GM12878 (cell line): ENCODE data around the gene HMBS. TPM values are rescaled to one million over a fixed set of nuclear protein-coding genes. Genes with fewer than 3 reads are reported as not detected.

Experiments
- ATAC-seq: fragments of 200-7000 bp; cut with Tn5 transposase; 3 replicates; pipeline ENCODE4 v1.9.1; 2020; ENCODE audit warnings: mild to moderate bottlenecking, moderate library complexity
- BruUV-seq: library from RNA; stranded (reverse); fragments of 400-500 nt; replicated peaks from 2 replicates; lab custom pipeline; 2021; lab: Mats Ljungman, UMichigan
- CTCF ChIA-PET: fragments of 300-600 bp; sonication (Branson Sonifier 250); formaldehyde crosslinking; extraction: SDS; loops from one replicate; lab custom pipeline; 2021; ENCODE audit warnings: inconsistent platforms; lab: Yijun Ruan, JAX
- POLR2A ChIA-PET: fragments of 350-600 bp; formaldehyde crosslinking; extraction: SDS; loops from one replicate; lab custom pipeline; 2021; ENCODE audit warnings: inconsistent platforms; lab: Charles Lee
- RAD21 ChIA-PET: fragments of 300-600 bp; sonication (Branson Sonifier 250); formaldehyde crosslinking; loops from one replicate; lab custom pipeline; 2023; ENCODE audit warnings: antibody characterized with exemption; ENCODE audit not compliant: unreplicated experiment; lab: Charles Lee
- SMC1A ChIA-PET: fragments of 300-600 bp; sonication (Branson Sonifier 250); formaldehyde crosslinking; loops from one replicate; lab custom pipeline; 2023; ENCODE audit not compliant: unreplicated experiment, uncharacterized antibody; lab: Charles Lee
- DNase-seq: peaks from one replicate; pipeline ENCODE4 v3.0.0-alpha.2; 2011; ENCODE audit warnings: low read depth, low spot score
- FAIRE-seq: peaks from 3 replicates; lab custom pipeline; 2011; peaks lifted over from hg19 to GRCh38; lab: Jason Lieb, UNC
- H2AFZ ChIP-seq: 2 replicates; pipeline ENCODE4 v1.6.0; 2011; ENCODE audit warnings: low read depth, low read length, control low read depth; ENCODE audit not compliant: control insufficient read depth
- H3K27ac ChIP-seq: 2 replicates; pipeline ENCODE4 v1.5.1; 2011; ENCODE audit warnings: control low read depth; ENCODE audit not compliant: control insufficient read depth, insufficient read depth
- H3K27me3 ChIP-seq, 2 experiments: replicated peaks in 1 of 2; 2 replicates each; pipeline versions ENCODE4 v1.6.0 to v1.6.1; 2011; ENCODE audit warnings: low read length in 1 of 2; ENCODE audit not compliant: control insufficient read depth in 2 of 2, insufficient read depth in 2 of 2
- H3K36me3 ChIP-seq, 2 experiments: 2 replicates each; pipeline ENCODE4 v1.5.1; 2011; ENCODE audit warnings: low read length in 1 of 2; ENCODE audit not compliant: control insufficient read depth in 2 of 2, insufficient read depth in 2 of 2
- H3K4me1 ChIP-seq: 2 replicates; pipeline ENCODE4 v1.6.1; 2011; ENCODE audit warnings: mild to moderate bottlenecking, low read length, moderate library complexity, mixed read lengths; ENCODE audit not compliant: control insufficient read depth, insufficient read depth
- H3K4me2 ChIP-seq: 2 replicates; pipeline ENCODE4 v1.6.0; 2011; ENCODE audit warnings: control low read depth; ENCODE audit not compliant: control insufficient read depth, insufficient read depth
- H3K4me3 ChIP-seq: fragments of 200-600 bp; sonication (generic); 2 replicates; pipeline ENCODE4 v1.5.1; 2016
- H3K79me2 ChIP-seq: 2 replicates; pipeline ENCODE4 v1.6.0; 2011; ENCODE audit warnings: low read length; ENCODE audit not compliant: control insufficient read depth, insufficient read depth
- H3K9ac ChIP-seq: 2 replicates; pipeline ENCODE4 v1.8.0; 2011; ENCODE audit warnings: low read length, control low read depth, mixed read lengths; ENCODE audit not compliant: control insufficient read depth, insufficient read depth
- H3K9me3 ChIP-seq: replicated peaks from 3 replicates; pipeline ENCODE4 v1.5.1; 2011; ENCODE audit warnings: mild to moderate bottlenecking, low read length; ENCODE audit not compliant: control insufficient read depth, insufficient read depth
- H4K20me1 ChIP-seq: 2 replicates; pipeline ENCODE4 v1.6.0; 2011; ENCODE audit not compliant: control insufficient read depth, insufficient read depth
- CHD1 ChIP-seq: IDR thresholded peaks from 2 replicates; pipeline ENCODE4 v1.6.1; 2012; ENCODE audit warnings: low read depth, low read length, improper control_type of control experiment
- DPF2 ChIP-seq: fragments of 450-650 bp; IDR thresholded peaks from 2 replicates; pipeline ENCODE4 v1.6.1; 2017; ENCODE audit warnings: mild to moderate bottlenecking
- NFXL1 ChIP-seq: fragments of 450-650 bp; IDR thresholded peaks from 2 replicates; pipeline ENCODE4 v1.6.1; 2017; ENCODE audit warnings: antibody characterized with exemption, mild to moderate bottlenecking, borderline replicate concordance
- POLR2A ChIP-seq: IDR thresholded peaks from 2 replicates; pipeline ENCODE4 v1.6.1; 2011; ENCODE audit warnings: low read depth, mild to moderate bottlenecking, low read length
- POLR2AphosphoS2 ChIP-seq: IDR thresholded peaks from 2 replicates; pipeline ENCODE4 v1.6.1; 2011; ENCODE audit warnings: low read depth, mild to moderate bottlenecking, low read length, improper control_type of control experiment, moderate library complexity
- POLR2AphosphoS5 ChIP-seq: IDR thresholded peaks from 2 replicates; pipeline ENCODE4 v1.6.1; 2011; ENCODE audit warnings: mild to moderate bottlenecking, low read length, inconsistent platforms
- POU2F2 ChIP-seq: IDR thresholded peaks from 3 replicates; pipeline ENCODE4 v1.6.1; 2011; ENCODE audit warnings: low read depth, mild to moderate bottlenecking, low read length, borderline replicate concordance
- RAD51 ChIP-seq: fragments of 450-650 bp; IDR thresholded peaks from 2 replicates; pipeline ENCODE4 v1.6.1; 2016; ENCODE audit warnings: moderate library complexity, mild to moderate bottlenecking, inconsistent platforms
- WGBS: methylation state at CpG from one replicate; pipeline ENCODE4 v1.1.6; 2016; ENCODE audit warnings: low lambda C conversion rate; ENCODE audit not compliant: insufficient replicate concordance, insufficient coverage; ENCODE audit errors: missing lambda C conversion rate; 5-methylcytosine and 5-hydroxymethylcytosine counted together
- in situ Hi-C: fragments of 300-500 bp; cut with MboI; formaldehyde crosslinking; loops from 9 replicates; pipeline ENCODE4 v1.14.3; 2018; ENCODE audit warnings: mixed read lengths
- intact Hi-C: fragments of 100-400 bp; cut with micrococcal nuclease; formaldehyde crosslinking; loops from one replicate; pipeline ENCODE4 v1.14.2; 2022; ENCODE audit not compliant: unreplicated experiment
- polyA plus RNA-seq, 11 experiments: library from polyadenylated mRNA; depleted of rRNA in 4 of 11; unstranded in 6 of 11; stranded (reverse) in 5 of 11; fragments of >200 nt; fragmentation: Nextera tagmentation in 4 of 11; fragmentation: Illumina TruSeq in 1 of 11; extraction: Ambion mirVana in 4 of 11; extraction: Trizol in 1 of 11; gene quantifications; 1 replicate in 1 of 11; 2 replicates in 10 of 11; pipeline versions ENCODE4 v1.2.1 to v1.2.3, GENCODE V29; 2011 to 2016; ENCODE audit warnings: inconsistent platforms in 2 of 11, missing spikeins in 2 of 11, low read depth in 1 of 11
- total RNA-seq, 4 experiments: library from RNA; depleted of rRNA in 3 of 4; stranded (reverse); fragments of >200 nt in 3 of 4; fragmentation: Illumina TruSeq in 1 of 4; extraction: Trizol in 1 of 4; gene quantifications; 2 replicates each; pipeline versions ENCODE4 v1.2.1 to v1.2.3, GENCODE V29; 2013 to 2021
- TF ChIP-seq, protein P1 (sequence below): IDR thresholded peaks from 2 replicates; pipeline ENCODE4 v1.6.1; 2012; ENCODE audit warnings: low read length, inconsistent platforms
- TF ChIP-seq, protein P2 (sequence below): fragments of 450-650 bp; IDR thresholded peaks from 2 replicates; pipeline ENCODE4 v1.6.1; 2017; ENCODE audit warnings: low read depth, mild to moderate bottlenecking, moderate library complexity
- TF ChIP-seq, protein P3 (sequence below): fragments of 450-650 bp; IDR thresholded peaks from 2 replicates; pipeline ENCODE4 v1.6.1; 2017; ENCODE audit warnings: mild to moderate bottlenecking, moderate library complexity
- TF ChIP-seq, protein P4 (sequence below): IDR thresholded peaks from 2 replicates; pipeline ENCODE4 v1.6.1; 2011; ENCODE audit warnings: borderline replicate concordance, low read depth, mild to moderate bottlenecking, moderate library complexity, mixed read lengths, low read length; ENCODE audit not compliant: insufficient read depth; ENCODE audit errors: extremely low read length

The HMBS gene
- total and polyA plus RNA-seq, 10 of the 15 experiments (the other 5 are each of a cell fraction or from before 2014, with no cell fraction given): 17.7 to 96.7 (median 49.7) TPM

- CTCF ChIA-PET: interaction anchor here (1.1 to 2.8 kb wide), 4 partner anchors 9 to 230 kb away, joined by 3 to 13 read pairs (median 3); no protein-coding TSS in a partner anchor
- Histone ChIP-seq H3K79me2 (peaks cover 33% of the 10 kb centered on the region), H3K4me1 (peaks cover 21% of the 10 kb centered on the region)
- no peak for TF ChIP-seq DPF2
- TF ChIP-seq CHD1: 0 out of 2 replicates have a peak, but pooled peaks have one; percentile 49
- peak; percentile 65; the same call in 1 of the 2 replicates for TF ChIP-seq POLR2AphosphoS5
- 0 out of 2 replicates have a peak, but pooled peaks have one; percentile 32 for TF ChIP-seq POLR2AphosphoS2
- TF ChIP-seq, protein P1, sequence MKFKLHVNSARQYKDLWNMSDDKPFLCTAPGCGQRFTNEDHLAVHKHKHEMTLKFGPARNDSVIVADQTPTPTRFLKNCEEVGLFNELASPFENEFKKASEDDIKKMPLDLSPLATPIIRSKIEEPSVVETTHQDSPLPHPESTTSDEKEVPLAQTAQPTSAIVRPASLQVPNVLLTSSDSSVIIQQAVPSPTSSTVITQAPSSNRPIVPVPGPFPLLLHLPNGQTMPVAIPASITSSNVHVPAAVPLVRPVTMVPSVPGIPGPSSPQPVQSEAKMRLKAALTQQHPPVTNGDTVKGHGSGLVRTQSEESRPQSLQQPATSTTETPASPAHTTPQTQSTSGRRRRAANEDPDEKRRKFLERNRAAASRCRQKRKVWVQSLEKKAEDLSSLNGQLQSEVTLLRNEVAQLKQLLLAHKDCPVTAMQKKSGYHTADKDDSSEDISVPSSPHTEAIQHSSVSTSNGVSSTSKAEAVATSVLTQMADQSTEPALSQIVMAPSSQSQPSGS: 0 out of 2 replicates have a peak, but pooled peaks have one; percentile 18
- peak; percentile 69; the same call in 1 of the 2 replicates for TF ChIP-seq POLR2A
- TF ChIP-seq RAD51: no peak
- TF ChIP-seq, protein P2, sequence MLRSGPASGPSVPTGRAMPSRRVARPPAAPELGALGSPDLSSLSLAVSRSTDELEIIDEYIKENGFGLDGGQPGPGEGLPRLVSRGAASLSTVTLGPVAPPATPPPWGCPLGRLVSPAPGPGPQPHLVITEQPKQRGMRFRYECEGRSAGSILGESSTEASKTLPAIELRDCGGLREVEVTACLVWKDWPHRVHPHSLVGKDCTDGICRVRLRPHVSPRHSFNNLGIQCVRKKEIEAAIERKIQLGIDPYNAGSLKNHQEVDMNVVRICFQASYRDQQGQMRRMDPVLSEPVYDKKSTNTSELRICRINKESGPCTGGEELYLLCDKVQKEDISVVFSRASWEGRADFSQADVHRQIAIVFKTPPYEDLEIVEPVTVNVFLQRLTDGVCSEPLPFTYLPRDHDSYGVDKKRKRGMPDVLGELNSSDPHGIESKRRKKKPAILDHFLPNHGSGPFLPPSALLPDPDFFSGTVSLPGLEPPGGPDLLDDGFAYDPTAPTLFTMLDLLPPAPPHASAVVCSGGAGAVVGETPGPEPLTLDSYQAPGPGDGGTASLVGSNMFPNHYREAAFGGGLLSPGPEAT: no peak
- TF ChIP-seq, protein P3, sequence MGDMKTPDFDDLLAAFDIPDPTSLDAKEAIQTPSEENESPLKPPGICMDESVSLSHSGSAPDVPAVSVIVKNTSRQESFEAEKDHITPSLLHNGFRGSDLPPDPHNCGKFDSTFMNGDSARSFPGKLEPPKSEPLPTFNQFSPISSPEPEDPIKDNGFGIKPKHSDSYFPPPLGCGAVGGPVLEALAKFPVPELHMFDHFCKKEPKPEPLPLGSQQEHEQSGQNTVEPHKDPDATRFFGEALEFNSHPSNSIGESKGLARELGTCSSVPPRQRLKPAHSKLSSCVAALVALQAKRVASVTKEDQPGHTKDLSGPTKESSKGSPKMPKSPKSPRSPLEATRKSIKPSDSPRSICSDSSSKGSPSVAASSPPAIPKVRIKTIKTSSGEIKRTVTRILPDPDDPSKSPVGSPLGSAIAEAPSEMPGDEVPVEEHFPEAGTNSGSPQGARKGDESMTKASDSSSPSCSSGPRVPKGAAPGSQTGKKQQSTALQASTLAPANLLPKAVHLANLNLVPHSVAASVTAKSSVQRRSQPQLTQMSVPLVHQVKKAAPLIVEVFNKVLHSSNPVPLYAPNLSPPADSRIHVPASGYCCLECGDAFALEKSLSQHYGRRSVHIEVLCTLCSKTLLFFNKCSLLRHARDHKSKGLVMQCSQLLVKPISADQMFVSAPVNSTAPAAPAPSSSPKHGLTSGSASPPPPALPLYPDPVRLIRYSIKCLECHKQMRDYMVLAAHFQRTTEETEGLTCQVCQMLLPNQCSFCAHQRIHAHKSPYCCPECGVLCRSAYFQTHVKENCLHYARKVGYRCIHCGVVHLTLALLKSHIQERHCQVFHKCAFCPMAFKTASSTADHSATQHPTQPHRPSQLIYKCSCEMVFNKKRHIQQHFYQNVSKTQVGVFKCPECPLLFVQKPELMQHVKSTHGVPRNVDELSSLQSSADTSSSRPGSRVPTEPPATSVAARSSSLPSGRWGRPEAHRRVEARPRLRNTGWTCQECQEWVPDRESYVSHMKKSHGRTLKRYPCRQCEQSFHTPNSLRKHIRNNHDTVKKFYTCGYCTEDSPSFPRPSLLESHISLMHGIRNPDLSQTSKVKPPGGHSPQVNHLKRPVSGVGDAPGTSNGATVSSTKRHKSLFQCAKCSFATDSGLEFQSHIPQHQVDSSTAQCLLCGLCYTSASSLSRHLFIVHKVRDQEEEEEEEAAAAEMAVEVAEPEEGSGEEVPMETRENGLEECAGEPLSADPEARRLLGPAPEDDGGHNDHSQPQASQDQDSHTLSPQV: no peak
- no peak for TF ChIP-seq NFXL1
- TF ChIP-seq POU2F2: 0 out of 3 replicates have a peak, but pooled peaks have one; percentile 6
- TF ChIP-seq, protein P4, sequence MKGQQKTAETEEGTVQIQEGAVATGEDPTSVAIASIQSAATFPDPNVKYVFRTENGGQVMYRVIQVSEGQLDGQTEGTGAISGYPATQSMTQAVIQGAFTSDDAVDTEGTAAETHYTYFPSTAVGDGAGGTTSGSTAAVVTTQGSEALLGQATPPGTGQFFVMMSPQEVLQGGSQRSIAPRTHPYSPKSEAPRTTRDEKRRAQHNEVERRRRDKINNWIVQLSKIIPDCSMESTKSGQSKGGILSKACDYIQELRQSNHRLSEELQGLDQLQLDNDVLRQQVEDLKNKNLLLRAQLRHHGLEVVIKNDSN: no peak
These were observed 8.5 kb downstream of the HMBS start for GRCh38 chr11:119092880-119093842.

More at GRCh38 chr11:119092880-119093842, 8.5 kb downstream of the HMBS start:
- no peak overlapping the region for H2AFZ ChIP-seq
- ChIA-PET POLR2A (interaction anchor here (0.6 to 6.8 kb wide), 7 partner anchors 8 to 423 kb away, joined by 3 to 69 read pairs (median 3); partner anchors contain the start of gene HMBS), RAD21 (no interaction called here), SMC1A (interaction anchor here (1.0 to 1.6 kb wide), 3 partner anchors 25 to 230 kb away, joined by 3 to 4 read pairs (median 4); partner anchors contain the start of gene VPS11)
- H3K27me3 ChIP-seq: no peaks in the 10 kb centered on the region
- H3K9me3 ChIP-seq: no peaks in the 10 kb centered on the region
- DNase-seq (no peak), ATAC-seq (no peak), FAIRE-seq (no peak)
- H3K4me2 ChIP-seq: peak overlapping the region; percentile 90
- intact Hi-C loops (no loop called here), in situ Hi-C loops (no loop called here)
- H3K9ac ChIP-seq: peak overlapping the region; percentile 88
- no TSS peak for BruUV-seq
- no peaks in the 10 kb centered on the region for H4K20me1 ChIP-seq
- peak overlapping the region; percentile 60 for H3K27ac ChIP-seq
- WGBS: 26% methylated on average over 12 of the region's 12 CpGs
- peak overlapping the region; percentile 83 for H3K4me3 ChIP-seq
- peaks cover 14 to 16% of the 10 kb centered on the region in 2 experiments for H3K36me3 ChIP-seq
